CD4-positive, alpha-beta T cell treated with Interleukin-1 beta for 1 hour (primary cell): ENCODE data around the gene ARFGAP3.
A peak's percentile ranks its signal among the peaks of the same experiment; 100 is the strongest.

Source experiments
- DNase-seq, 2 donors: peaks; one replicate each; pipeline ENCODE4 v3.0.0-alpha.2; 2020 to 2022

Gene ARFGAP3

GRCh38 chr22:42856865-42857704 is at the start of gene ARFGAP3:
TSS of gene ARFGAP3 (minus strand) at chr22:42857273. CDS start at chr22:42857182, 91 bp downstream.
- DNase-seq, result peak; percentile 94 to 95

GRCh38 chr22:42905702-42906183 is 48.7 kb upstream of the ARFGAP3 start:
- no peak for DNase-seq

GRCh38 chr22:42905217-42905616 is 48.1 kb upstream of the ARFGAP3 start:
- DNase-seq, result no peak

GRCh38 chr22:42904050-42904449 is 47.0 kb upstream of the ARFGAP3 start:
- no peak for DNase-seq

- DNase-seq, result no peak
Observed at GRCh38 chr22:42902875-42903510, 45.9 kb upstream of the ARFGAP3 start.

- peak in 1 of 2 donors; percentile 7 for DNase-seq
Observed at GRCh38 chr22:42901790-42902508, 44.9 kb upstream of the ARFGAP3 start.

- DNase-seq, result no peak
Observed at GRCh38 chr22:42897960-42898359, 40.9 kb upstream of the ARFGAP3 start.

GRCh38 chr22:42895541-42895981 is 38.5 kb upstream of the ARFGAP3 start:
- no peak for DNase-seq

- DNase-seq, result peak; percentile 30 to 38
Observed at GRCh38 chr22:42895087-42895486, 38.0 kb upstream of the ARFGAP3 start.

GRCh38 chr22:42893371-42894150 is 36.5 kb upstream of the ARFGAP3 start:
- peak; percentile 10 for DNase-seq

GRCh38 chr22:42892571-42893316 is 35.7 kb upstream of the ARFGAP3 start:
- peak in 1 of 2 donors; percentile 13 for DNase-seq

GRCh38 chr22:42892156-42892555 is 35.1 kb upstream of the ARFGAP3 start:
- no peak for DNase-seq

GRCh38 chr22:42891696-42892095 is 34.6 kb upstream of the ARFGAP3 start:
- no peak for DNase-seq

- DNase-seq, result no peak
Observed at GRCh38 chr22:42891008-42891407, 33.9 kb upstream of the ARFGAP3 start.

GRCh38 chr22:42889304-42889703 is 32.2 kb upstream of the ARFGAP3 start:
- peak; percentile 34 to 35 for DNase-seq

GRCh38 chr22:42887523-42888507 is 30.7 kb upstream of the ARFGAP3 start:
- no peak for DNase-seq

- no peak for DNase-seq
Observed at GRCh38 chr22:42887120-42887519, 30.0 kb upstream of the ARFGAP3 start.

- DNase-seq, result no peak
Observed at GRCh38 chr22:42885446-42885845, 28.4 kb upstream of the ARFGAP3 start.

GRCh38 chr22:42884616-42885375 is 27.7 kb upstream of the ARFGAP3 start:
- no peak for DNase-seq

- no peak for DNase-seq
Observed at GRCh38 chr22:42883970-42884369, 26.9 kb upstream of the ARFGAP3 start.
